Heart left ventricle (tissue), 16 donors: Measurements from ENCODE around the gene MOK. TPM values are rescaled to one million over a fixed set of nuclear protein-coding genes. Genes with fewer than 3 reads are reported as not detected.

ENCODE experiments used
- ATAC-seq, 4 donors: fragments of 200-7000 bp; cut with Tn5 transposase; one replicate each; pipeline ENCODE4 v1.9.1; 2020 to 2022; ENCODE audit warnings: moderate library complexity in 4 of 4, mild to moderate bottlenecking in 3 of 4, moderate number of reproducible peaks in 1 of 4
- DNase-seq, 5 donors: peaks; one replicate each; pipeline ENCODE4 v3.0.0-alpha.2; 2020
- H3K27ac ChIP-seq, 12 donors: fragments of 200-600 bp; sonication (generic) in 4 of 12; one replicate each; pipeline versions ENCODE4 v1.5.0 to v1.8.0; 2016 to 2022; ENCODE audit warnings: mild to moderate bottlenecking in 2 of 12
- H3K27me3 ChIP-seq, 9 donors: fragments of 200-600 bp; sonication (generic) in 2 of 9; one replicate each; pipeline versions ENCODE4 v1.5.1 to v1.8.0; 2016 to 2022; ENCODE audit warnings: mild to moderate bottlenecking in 3 of 9
- H3K36me3 ChIP-seq, 9 donors: fragments of 200-600 bp; sonication (generic) in 2 of 9; one replicate each; pipeline versions ENCODE4 v1.5.0 to v1.8.0; 2018 to 2022; ENCODE audit warnings: mild to moderate bottlenecking in 2 of 9
- H3K4me1 ChIP-seq, 12 donors: fragments of 200-600 bp; sonication (generic) in 4 of 12; one replicate each; pipeline versions ENCODE4 v1.5.0 to v1.8.0; 2016 to 2022; ENCODE audit warnings: mild to moderate bottlenecking in 3 of 12
- H3K4me3 ChIP-seq, 12 donors: fragments of 200-600 bp; sonication (generic) in 4 of 12; one replicate each; pipeline versions ENCODE4 v1.5.0 to v1.8.0; 2017 to 2022; ENCODE audit warnings: mild to moderate bottlenecking in 9 of 12, moderate library complexity in 4 of 12
- H3K9me3 ChIP-seq, 12 donors: fragments of 200-600 bp; sonication (generic) in 4 of 12; one replicate each; pipeline versions ENCODE4 v1.5.0 to v1.8.0; 2016 to 2022; ENCODE audit warnings: mild to moderate bottlenecking in 1 of 12
- POLR2A ChIP-seq, 2 donors: fragments of 450-650 bp; IDR thresholded peaks; one replicate each; pipeline ENCODE4 v1.6.1; 2017; ENCODE audit warnings: antibody characterized with exemption in 2 of 2, mild to moderate bottlenecking in 2 of 2, moderate library complexity in 2 of 2
- WGBS, 4 donors: extraction: QIAGEN DNeasy Blood & Tissue Kit in 2 of 4; methylation state at CpG; one replicate each; pipeline versions ENCODE4 v1.1.5 to v1.1.7; 2013 to 2018; 5-methylcytosine and 5-hydroxymethylcytosine counted together
- intact Hi-C, 10 donors: fragments of 100-400 bp; cut with DNase I; formaldehyde crosslinking; loops; one replicate each; pipeline versions ENCODE4 v1.11.1 to v1.14.2; 2022
- polyA plus RNA-seq, 2 donors: library from polyadenylated mRNA; stranded (reverse); fragments of 200-250 nt; gene quantifications; one replicate each; pipeline ENCODE4 v1.2.3, GENCODE V29; 2013
- total RNA-seq, 9 donors: library from RNA; depleted of rRNA in 2 of 9; stranded (reverse); fragments of >200 nt in 2 of 9; fragmentation: NEBNext Ultra II Directional in 3 of 9; extraction: Animal tissue kit (Norgen Biotek cat#: 25700) in 3 of 9; gene quantifications; one replicate each; pipeline versions ENCODE4 v1.1.0 to v1.2.4, GENCODE V29; 2016 to 2023
- TF ChIP-seq, protein P1 (sequence below), 12 donors: fragments of 200-600 bp; sonication (generic) in 4 of 12; IDR thresholded peaks; one replicate each; pipeline versions ENCODE4 v1.5.0 to v1.8.0; 2018 to 2022; ENCODE audit warnings: antibody characterized with exemption in 12 of 12, mild to moderate bottlenecking in 5 of 12
- donor health status: ischemic (EF 13 %, LVEDD 7.1; RV severe dilation, severe dysfunction).
- donor health status: healthy with polysubstance abuse.
- donor health status: DM: no; HTN: yes; CAD: no.
- donor health status: DM: no; HTN: no; CAD: no.
- donor health status: ischemic (EF 25% LVEDD 6.9; RV normal size, moderate dysfunction).
- donor health status: ischemic (EF 25% LVEDD 5.7; RV mildly dilated, moderate dysfunction).
- donor health status: healthy.
- donor health status: DM: yes; HTN: yes; CAD: no.
- donor health status: ischemic (EF 35%, LVEDD 5.7; RV mildly dilated, moderate dysfunction).
- donor health status: nonischemic (EF 11% LVEDD 7.7; RV severe dilation, severe dysfunction).
- donor health status: DM: yes; HTN: yes; CAD: no.
- donor health status: PGD.
- donor health status: ischemic (EF 29% LVEDD 5.4; RV normal size, mild dysfunction).
- donor health status: nonischemic (EF 23%, LVEDD 6.1; RV moderate dilation, normal function).

The MOK gene
- total and polyA plus RNA-seq, 11 donors: 8.7 to 18.1 (median 12.7) TPM

DNA sequence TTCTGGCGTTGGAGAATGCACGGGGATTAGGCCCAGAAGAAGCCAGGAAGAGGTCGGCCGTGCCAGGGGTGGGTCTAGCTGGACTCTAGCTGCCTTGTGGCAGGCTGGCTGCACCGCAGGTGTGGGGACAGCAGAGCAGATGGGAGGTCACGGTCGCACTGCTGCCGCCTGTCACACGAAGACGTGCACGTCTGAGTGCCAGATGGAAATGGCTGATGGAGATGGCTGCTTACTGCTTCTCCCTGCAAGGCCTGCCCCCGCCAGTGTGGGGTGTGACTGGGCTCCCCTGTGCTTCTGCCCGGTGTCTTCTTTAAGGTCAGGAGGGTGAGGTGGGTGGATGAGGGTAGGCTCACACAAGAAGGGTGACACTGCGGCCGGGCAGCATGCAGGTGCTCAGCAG lies 79.0 kb downstream of the MOK start:
- Histone ChIP-seq H3K4me3 (no peak overlapping the region), H3K9me3 (no peaks in the 10 kb centered on the region), H3K4me1 (peaks cover 0 to 10% (median 0%) of the 10 kb centered on the region in 12 donors), H3K27me3 (no peaks in the 10 kb centered on the region), H3K36me3 (peaks cover 0 to 36% (median 15%) of the 10 kb centered on the region in 9 donors), H3K27ac (no peak overlapping the region)
- intact Hi-C loops: loop anchor here in 1 of 10 donors (1.0 kb wide), 1 partner anchor 19 kb away; no protein-coding TSS in a partner anchor
- TF ChIP-seq, protein P1, sequence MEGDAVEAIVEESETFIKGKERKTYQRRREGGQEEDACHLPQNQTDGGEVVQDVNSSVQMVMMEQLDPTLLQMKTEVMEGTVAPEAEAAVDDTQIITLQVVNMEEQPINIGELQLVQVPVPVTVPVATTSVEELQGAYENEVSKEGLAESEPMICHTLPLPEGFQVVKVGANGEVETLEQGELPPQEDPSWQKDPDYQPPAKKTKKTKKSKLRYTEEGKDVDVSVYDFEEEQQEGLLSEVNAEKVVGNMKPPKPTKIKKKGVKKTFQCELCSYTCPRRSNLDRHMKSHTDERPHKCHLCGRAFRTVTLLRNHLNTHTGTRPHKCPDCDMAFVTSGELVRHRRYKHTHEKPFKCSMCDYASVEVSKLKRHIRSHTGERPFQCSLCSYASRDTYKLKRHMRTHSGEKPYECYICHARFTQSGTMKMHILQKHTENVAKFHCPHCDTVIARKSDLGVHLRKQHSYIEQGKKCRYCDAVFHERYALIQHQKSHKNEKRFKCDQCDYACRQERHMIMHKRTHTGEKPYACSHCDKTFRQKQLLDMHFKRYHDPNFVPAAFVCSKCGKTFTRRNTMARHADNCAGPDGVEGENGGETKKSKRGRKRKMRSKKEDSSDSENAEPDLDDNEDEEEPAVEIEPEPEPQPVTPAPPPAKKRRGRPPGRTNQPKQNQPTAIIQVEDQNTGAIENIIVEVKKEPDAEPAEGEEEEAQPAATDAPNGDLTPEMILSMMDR (IDR thresholded peaks at IDR 0.05): no peak
- TF ChIP-seq POLR2A (IDR thresholded peaks at IDR 0.05): no peak
- ATAC-seq (no peak), DNase-seq (no peak)
- 79 to 88% (median 86%) methylated on average over 11 to 15 of the region's 15 CpGs for WGBS, 4 donors

DNA sequence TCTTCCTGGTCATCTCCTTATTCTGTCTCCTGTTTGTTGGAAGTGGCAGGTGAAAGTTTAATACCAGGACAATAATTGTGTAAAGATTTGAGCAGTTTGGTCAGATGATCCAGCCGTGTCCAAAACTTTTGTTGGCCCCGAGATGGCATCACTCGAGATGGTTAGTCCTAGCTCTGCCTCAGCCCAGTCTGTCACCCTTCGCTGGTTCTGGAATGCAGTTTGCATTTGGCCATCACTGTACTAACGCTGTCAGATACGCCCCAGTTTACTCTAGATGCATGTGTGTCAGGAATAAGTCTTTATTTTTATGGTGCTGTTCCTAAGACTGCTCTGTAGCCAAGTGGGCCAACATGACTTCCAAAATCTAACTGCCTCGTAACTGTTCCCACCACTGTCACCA lies 79.6 kb downstream of the MOK start:
- 87 to 97% (median 95%) methylated on average over 7 of the region's 7 CpGs for WGBS, 4 donors
- no peaks in the 10 kb centered on the region for H3K9me3 ChIP-seq

DNA sequence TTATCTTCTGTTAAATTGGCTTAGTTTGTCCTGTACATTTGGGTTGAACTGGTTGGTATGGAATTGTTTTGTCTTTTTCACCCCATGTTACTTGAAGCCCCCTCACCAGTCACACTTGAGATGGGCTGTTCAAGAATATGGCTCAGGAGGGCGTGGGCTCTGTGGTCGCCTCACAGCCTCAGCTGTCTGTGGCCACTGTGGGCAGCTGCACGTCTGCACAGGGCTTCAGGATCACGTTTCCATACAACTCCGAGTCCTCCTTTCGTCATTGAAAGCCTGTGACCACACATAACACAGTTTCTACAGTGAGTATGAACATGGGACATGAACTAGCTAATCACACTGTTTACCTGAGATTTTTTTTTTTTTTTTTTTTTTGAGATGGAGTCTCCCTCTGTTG lies 81.3 kb downstream of the MOK start:
- Histone ChIP-seq H3K27ac (no peak overlapping the region), H3K36me3 (peaks cover 0 to 30% (median 14%) of the 10 kb centered on the region in 9 donors), H3K9me3 (no peaks in the 10 kb centered on the region), H3K4me1 (peaks cover 0 to 17% (median 5%) of the 10 kb centered on the region in 12 donors), H3K4me3 (no peak overlapping the region), H3K27me3 (no peaks in the 10 kb centered on the region)
- WGBS, 4 donors: 90 to 96% (median 94%) methylated on average over 6 of the region's 6 CpGs
- DNase-seq (no peak), ATAC-seq (no peak)
- TF ChIP-seq POLR2A (IDR thresholded peaks at IDR 0.05): no peak
- TF ChIP-seq, protein P1 (IDR thresholded peaks at IDR 0.05): no peak
- intact Hi-C loops: no loop called here

More for the DNA sequence above, 79.6 kb downstream of the MOK start:
- TF ChIP-seq, protein P1 (IDR thresholded peaks at IDR 0.05): no peak
- TF ChIP-seq POLR2A (IDR thresholded peaks at IDR 0.05): no peak
- DNase-seq (no peak), ATAC-seq (no peak)
- no peak overlapping the region for H3K4me3 ChIP-seq
- intact Hi-C loops: loop anchor here in 1 of 10 donors (1.0 kb wide), 1 partner anchor 18 kb away; no protein-coding TSS in a partner anchor
- no peaks in the 10 kb centered on the region for H3K27me3 ChIP-seq
- peaks cover 0 to 10% (median 0%) of the 10 kb centered on the region in 12 donors for H3K4me1 ChIP-seq
- peaks cover 0 to 32% (median 18%) of the 10 kb centered on the region in 9 donors for H3K36me3 ChIP-seq
- H3K27ac ChIP-seq: no peak overlapping the region

DNA sequence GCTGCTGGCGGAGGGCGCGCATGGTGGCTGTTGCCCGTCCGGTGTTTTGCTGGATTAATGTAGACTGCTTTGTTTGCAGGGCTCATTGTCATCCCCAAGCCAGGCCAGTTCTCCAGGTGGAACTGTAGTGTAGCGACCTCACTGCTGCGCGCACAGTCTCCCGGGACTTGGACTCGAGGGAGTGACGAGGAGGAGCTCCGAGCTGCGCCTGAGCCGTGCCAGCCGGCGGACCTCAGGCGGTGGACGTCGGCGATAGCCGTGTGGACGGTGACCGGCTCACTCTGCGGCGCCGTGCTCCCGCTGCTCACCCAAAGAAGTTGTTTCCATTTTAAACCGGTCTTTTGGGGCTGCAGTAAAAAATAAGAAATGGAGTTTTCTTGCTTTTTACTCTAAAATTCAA lies 82.2 kb downstream of the MOK start:
- Histone ChIP-seq H3K36me3 (peaks cover 0 to 30% (median 14%) of the 10 kb centered on the region in 9 donors), H3K9me3 (no peaks in the 10 kb centered on the region), H3K4me1 (peaks cover 0 to 26% (median 13%) of the 10 kb centered on the region in 12 donors), H3K27ac (no peak overlapping the region), H3K27me3 (no peaks in the 10 kb centered on the region), H3K4me3 (no peak overlapping the region)
- 94 to 96% (median 95%) methylated on average over 25 to 28 of the region's 28 CpGs for WGBS, 4 donors
- TF ChIP-seq, protein P1 (IDR thresholded peaks at IDR 0.05): no peak
- no peak for TF ChIP-seq POLR2A (IDR thresholded peaks at IDR 0.05)
- DNase-seq: no peak
- no peak for ATAC-seq
- intact Hi-C loops: no loop called here
